Sigmoid colon (tissue), 4 donors: Measurements from ENCODE around the gene SATL1.

Experiments
- EP300 ChIP-seq, 4 donors: sonication (generic); formaldehyde crosslinking; IDR thresholded peaks; one replicate each; pipeline ENCODE4 v1.6.1; 2017; ENCODE audit warnings: antibody characterized with exemption in 4 of 4
- TF ChIP-seq, protein P1 (sequence below), 4 experiments: fragments of 450-650 bp in 3 of 4; fragments of 200-600 bp in 1 of 4; IDR thresholded peaks; one replicate each; pipeline ENCODE4 v1.5.1; 2016 to 2019; ENCODE audit warnings: antibody characterized with exemption in 4 of 4, mild to moderate bottlenecking in 3 of 4, moderate library complexity in 2 of 4

DNA sequence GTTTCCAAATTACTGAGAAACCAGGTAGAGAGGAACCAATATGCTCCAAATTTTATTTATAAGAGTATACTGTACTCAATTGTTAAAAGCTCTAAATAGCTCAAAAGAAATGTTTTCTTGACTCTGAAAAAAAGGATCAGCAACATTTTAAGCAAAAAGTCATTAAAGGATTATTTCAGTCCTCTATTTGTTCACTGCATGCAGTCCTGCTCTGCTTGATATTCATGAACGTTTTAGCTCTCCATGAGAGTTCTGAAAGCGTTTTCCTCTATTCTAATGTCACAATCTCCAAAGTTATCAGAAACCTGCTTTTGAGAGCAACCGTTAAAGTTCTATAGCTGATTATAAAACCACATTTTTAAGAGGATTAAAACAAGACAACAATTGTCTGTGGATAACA lies 129.4 kb downstream of the SATL1 start:
- TF ChIP-seq, protein P1, sequence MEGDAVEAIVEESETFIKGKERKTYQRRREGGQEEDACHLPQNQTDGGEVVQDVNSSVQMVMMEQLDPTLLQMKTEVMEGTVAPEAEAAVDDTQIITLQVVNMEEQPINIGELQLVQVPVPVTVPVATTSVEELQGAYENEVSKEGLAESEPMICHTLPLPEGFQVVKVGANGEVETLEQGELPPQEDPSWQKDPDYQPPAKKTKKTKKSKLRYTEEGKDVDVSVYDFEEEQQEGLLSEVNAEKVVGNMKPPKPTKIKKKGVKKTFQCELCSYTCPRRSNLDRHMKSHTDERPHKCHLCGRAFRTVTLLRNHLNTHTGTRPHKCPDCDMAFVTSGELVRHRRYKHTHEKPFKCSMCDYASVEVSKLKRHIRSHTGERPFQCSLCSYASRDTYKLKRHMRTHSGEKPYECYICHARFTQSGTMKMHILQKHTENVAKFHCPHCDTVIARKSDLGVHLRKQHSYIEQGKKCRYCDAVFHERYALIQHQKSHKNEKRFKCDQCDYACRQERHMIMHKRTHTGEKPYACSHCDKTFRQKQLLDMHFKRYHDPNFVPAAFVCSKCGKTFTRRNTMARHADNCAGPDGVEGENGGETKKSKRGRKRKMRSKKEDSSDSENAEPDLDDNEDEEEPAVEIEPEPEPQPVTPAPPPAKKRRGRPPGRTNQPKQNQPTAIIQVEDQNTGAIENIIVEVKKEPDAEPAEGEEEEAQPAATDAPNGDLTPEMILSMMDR (IDR thresholded peaks at IDR 0.05), result no peak
- no peak for TF ChIP-seq EP300 (IDR thresholded peaks at IDR 0.05)
